ENCODE results near the gene CYP3A5. TPM values are rescaled to one million over a fixed set of nuclear protein-coding genes. Genes with fewer than 3 reads are reported as not detected.

The CYP3A5 gene
- polyA plus RNA-seq, 1 donor (not counting 4 experiments of a cell fraction or from before 2014, with no cell fraction given) = 3.4 TPM

GRCh38 chr7:99643464-99643863 lies 36.3 kb downstream of the CYP3A5 start:
- Histone ChIP-seq H3K4me1 (ENCODE audit: control insufficient read depth, extremely low read depth, insufficient read depth, low read length) (no peaks in the 10 kb centered on the region), H2AFZ (ENCODE audit: control insufficient read depth, low read length) (no peak overlapping the region), H3K27me3 (ENCODE audit: control insufficient read depth, extremely low read depth, insufficient read depth, low read length) (no peaks in the 10 kb centered on the region), H3K9ac (ENCODE audit: control insufficient read depth, extremely low read depth, insufficient read depth, low read length) (no peak overlapping the region), H3K36me3 (ENCODE audit: control insufficient read depth in 2 of 2, extremely low read depth in 1 of 2, insufficient read depth in 2 of 2, low read length in 2 of 2) (peaks cover 1 to 6% of the 10 kb centered on the region in 2 experiments), H3K27ac (ENCODE audit: control insufficient read depth, insufficient read depth, low read length) (no peak overlapping the region), H3K4me2 (ENCODE audit: control insufficient read depth, extremely low read depth, insufficient read depth, low read depth, low read length) (no peak overlapping the region), H3K4me3 (ENCODE audit: control insufficient read depth in 2 of 3, extremely low read depth in 1 of 3, insufficient read depth in 2 of 3, low read depth in 1 of 3, low read length in 3 of 3) (no peak overlapping the region), H3K79me2 (ENCODE audit: control insufficient read depth, insufficient read depth, low read length) (no peaks in the 10 kb centered on the region), H4K20me1 (ENCODE audit: control insufficient read depth, extremely low read depth, insufficient read depth, low read length) (no peaks in the 10 kb centered on the region), H3K9me1 (ENCODE audit: control insufficient read depth, extremely low read depth, insufficient read depth, low read length) (no peaks in the 10 kb centered on the region), H3K9me3 (ENCODE audit: control insufficient read depth, low read depth, low read length) (no peaks in the 10 kb centered on the region)
- no peak for DNase-seq (ENCODE audit: low read depth, low spot score)
- no peak for FAIRE-seq
- TF ChIP-seq CTCF (optimal IDR thresholded peaks at IDR 0.05 in 1 of 3, IDR thresholded peaks at IDR 0.05 in 1 of 3, conservative IDR thresholded peaks at IDR 0.05 in 1 of 3; ENCODE audit: extremely low read depth in 1 of 3, insufficient read depth in 2 of 3, low read length in 3 of 3) = no peak
- dilution Hi-C loops (cut with MboI; ENCODE audit: extremely low pct_ligation_motif_present, low sequenced_read_pairs) = no loop called here

GRCh38 chr7:99642027-99642426 lies 37.8 kb downstream of the CYP3A5 start:
- no peaks in the 10 kb centered on the region for H3K27me3 ChIP-seq (ENCODE audit: control insufficient read depth, extremely low read depth, insufficient read depth, low read length)
- H3K27ac ChIP-seq (ENCODE audit: control insufficient read depth, insufficient read depth, low read length) = no peak overlapping the region
- no peaks in the 10 kb centered on the region for H3K9me3 ChIP-seq (ENCODE audit: control insufficient read depth, low read depth, low read length)
- FAIRE-seq (no peak), DNase-seq (ENCODE audit: low read depth, low spot score) (no peak)
- no peaks in the 10 kb centered on the region for H3K4me1 ChIP-seq (ENCODE audit: control insufficient read depth, extremely low read depth, insufficient read depth, low read length)
- dilution Hi-C loops (cut with MboI; ENCODE audit: extremely low pct_ligation_motif_present, low sequenced_read_pairs) = no loop called here
- no peaks in the 10 kb centered on the region for H3K9me1 ChIP-seq (ENCODE audit: control insufficient read depth, extremely low read depth, insufficient read depth, low read length)
- no peak overlapping the region for H3K9ac ChIP-seq (ENCODE audit: control insufficient read depth, extremely low read depth, insufficient read depth, low read length)
- no peak overlapping the region for H3K4me2 ChIP-seq (ENCODE audit: control insufficient read depth, extremely low read depth, insufficient read depth, low read depth, low read length)
- no peak overlapping the region for H3K4me3 ChIP-seq (ENCODE audit: control insufficient read depth in 2 of 3, extremely low read depth in 1 of 3, insufficient read depth in 2 of 3, low read depth in 1 of 3, low read length in 3 of 3)
- no peak overlapping the region for H2AFZ ChIP-seq (ENCODE audit: control insufficient read depth, low read length)
- H3K36me3 ChIP-seq (ENCODE audit: control insufficient read depth in 2 of 2, extremely low read depth in 1 of 2, insufficient read depth in 2 of 2, low read length in 2 of 2) = peaks cover 2 to 6% of the 10 kb centered on the region in 2 experiments
- H3K79me2 ChIP-seq (ENCODE audit: control insufficient read depth, insufficient read depth, low read length) = no peaks in the 10 kb centered on the region
- H4K20me1 ChIP-seq (ENCODE audit: control insufficient read depth, extremely low read depth, insufficient read depth, low read length) = no peaks in the 10 kb centered on the region
- TF ChIP-seq EZH2 (IDR thresholded peaks at IDR 0.05; ENCODE audit: low read length) (no peak), CTCF (optimal IDR thresholded peaks at IDR 0.05 in 1 of 3, IDR thresholded peaks at IDR 0.05 in 1 of 3, conservative IDR thresholded peaks at IDR 0.05 in 1 of 3; ENCODE audit: extremely low read depth in 1 of 3, insufficient read depth in 2 of 3, low read length in 3 of 3) (no peak)

Data from keratinocyte (primary cell).